WTC11 (cell line): ENCODE measurements around the gene EXOC4.

Experiments used
- CTCF ChIP-seq: fragments of 200-600 bp; IDR thresholded peaks from 2 replicates; pipeline ENCODE4 v1.8.0; 2022; ENCODE audit warnings: antibody characterized with exemption
- TCF7 ChIP-seq: sonication (generic); formaldehyde crosslinking; IDR thresholded peaks from 2 replicates; pipeline ENCODE4 v1.8.0; 2022; ENCODE audit warnings: mild to moderate bottlenecking, low read depth, missing genetic modification reagents, moderate library complexity

GRCh38 chr7:134105841-134106240, 853.0 kb downstream of the EXOC4 start:
- TF ChIP-seq CTCF (no peak), TCF7 (CRISPR knock-in tag) (no peak)
